ENCODE results near the gene RPGRIP1L. TPM values are rescaled to one million over a fixed set of nuclear protein-coding genes. Genes with fewer than 3 reads are reported as not detected.
"Not testable (repeated sequence)": the region's sequence is repeated elsewhere in the genome, so short reads cannot be mapped to it uniquely, and the experiment has no call there.

Gene RPGRIP1L
- total and polyA plus RNA-seq, 2 donors from 2014 or later = 4.3 to 10.2 TPM

GRCh38 chr16:53711390-53711789, 7.7 kb upstream of the RPGRIP1L start:
- H3K27ac ChIP-seq (ENCODE audit: low read depth in 2 of 2, low read length in 2 of 2) = no peak overlapping the region
- no peaks in the 10 kb centered on the region for H3K9me3 ChIP-seq (ENCODE audit: control insufficient read depth in 2 of 3, insufficient read depth in 1 of 3, low read length in 3 of 3)
- intact Hi-C loops (cut with DNase I) = no loop called here
- H3K4me3 ChIP-seq (ENCODE audit: low read length in 3 of 3) = no peak overlapping the region
- DNase-seq = no peak
- no peak for FAIRE-seq
- no peaks in the 10 kb centered on the region for H3K4me1 ChIP-seq (ENCODE audit: control insufficient read depth in 2 of 3, insufficient read depth in 2 of 3, low read depth in 1 of 3, low read length in 3 of 3)
- H3K36me3 ChIP-seq (ENCODE audit: control insufficient read depth in 2 of 3, insufficient read depth in 3 of 3, low read length in 3 of 3) = no peaks in the 10 kb centered on the region
- no peak overlapping the region for H3K9ac ChIP-seq (ENCODE audit: low read length in 3 of 3)
- H3K27me3 ChIP-seq (ENCODE audit: control insufficient read depth, insufficient read depth, low read length) = no peaks in the 10 kb centered on the region
- no peak for TF ChIP-seq CTCF (IDR thresholded peaks at IDR 0.05; ENCODE audit: borderline replicate concordance, extremely low read depth, insufficient read depth)

GRCh38 chr16:53708490-53708889, 4.8 kb upstream of the RPGRIP1L start:
- DNase-seq (no peak), FAIRE-seq (no peak)
- Histone ChIP-seq H3K9ac (ENCODE audit: low read length in 3 of 3) (no peak overlapping the region), H3K27ac (ENCODE audit: low read depth in 2 of 2, low read length in 2 of 2) (no peak overlapping the region), H3K27me3 (ENCODE audit: control insufficient read depth, insufficient read depth, low read length) (no peaks in the 10 kb centered on the region), H3K9me3 (ENCODE audit: control insufficient read depth in 2 of 3, insufficient read depth in 1 of 3, low read length in 3 of 3) (no peaks in the 10 kb centered on the region), H3K4me3 (ENCODE audit: low read length in 3 of 3) (no peak overlapping the region), H3K36me3 (ENCODE audit: control insufficient read depth in 2 of 3, insufficient read depth in 3 of 3, low read length in 3 of 3) (no peaks in the 10 kb centered on the region), H3K4me1 (ENCODE audit: control insufficient read depth in 2 of 3, insufficient read depth in 2 of 3, low read depth in 1 of 3, low read length in 3 of 3) (peaks cover 0 to 7% (median 2%) of the 10 kb centered on the region in 3 donors)
- TF ChIP-seq CTCF (IDR thresholded peaks at IDR 0.05; ENCODE audit: borderline replicate concordance, extremely low read depth, insufficient read depth) = no peak
- intact Hi-C loops (cut with DNase I) = no loop called here

GRCh38 chr16:53707671-53708070, 4.0 kb upstream of the RPGRIP1L start:
- Histone ChIP-seq H3K4me3 (ENCODE audit: low read length in 3 of 3) (no peak overlapping the region), H3K27ac (ENCODE audit: low read depth in 2 of 2, low read length in 2 of 2) (no peak overlapping the region), H3K4me1 (ENCODE audit: control insufficient read depth in 2 of 3, insufficient read depth in 2 of 3, low read depth in 1 of 3, low read length in 3 of 3) (peaks cover 0 to 10% (median 2%) of the 10 kb centered on the region in 3 donors), H3K9me3 (ENCODE audit: control insufficient read depth in 2 of 3, insufficient read depth in 1 of 3, low read length in 3 of 3) (no peaks in the 10 kb centered on the region), H3K9ac (ENCODE audit: low read length in 3 of 3) (no peak overlapping the region), H3K27me3 (ENCODE audit: control insufficient read depth, insufficient read depth, low read length) (no peaks in the 10 kb centered on the region), H3K36me3 (ENCODE audit: control insufficient read depth in 2 of 3, insufficient read depth in 3 of 3, low read length in 3 of 3) (no peaks in the 10 kb centered on the region)
- intact Hi-C loops (cut with DNase I) = no loop called here
- FAIRE-seq = no peak
- no peak for DNase-seq
- TF ChIP-seq CTCF (IDR thresholded peaks at IDR 0.05; ENCODE audit: borderline replicate concordance, extremely low read depth, insufficient read depth) = no peak

GRCh38 chr16:53704445-53704813, 770 bp upstream of the RPGRIP1L start:
- intact Hi-C loops (cut with DNase I) = no loop called here
- H3K36me3 ChIP-seq (ENCODE audit: control insufficient read depth in 2 of 3, insufficient read depth in 3 of 3, low read length in 3 of 3) = peaks cover 0 to 2% (median 0%) of the 10 kb centered on the region in 3 donors
- H3K9me3 ChIP-seq (ENCODE audit: control insufficient read depth in 2 of 3, insufficient read depth in 1 of 3, low read length in 3 of 3) = no peaks in the 10 kb centered on the region
- H3K4me1 ChIP-seq (ENCODE audit: control insufficient read depth in 2 of 3, insufficient read depth in 2 of 3, low read depth in 1 of 3, low read length in 3 of 3) = peaks cover 0 to 10% (median 2%) of the 10 kb centered on the region in 3 donors
- peak overlapping the region in 1 of 2 donors; percentile 74 for H3K27ac ChIP-seq (ENCODE audit: low read depth in 2 of 2, low read length in 2 of 2)
- H3K27me3 ChIP-seq (ENCODE audit: control insufficient read depth, insufficient read depth, low read length) = no peaks in the 10 kb centered on the region
- FAIRE-seq (no peak), DNase-seq (peak in 1 of 5 donors; percentile 13)
- peak overlapping the region; percentile 87 to 97 (median 94) for H3K9ac ChIP-seq (ENCODE audit: low read length in 3 of 3)
- TF ChIP-seq CTCF (IDR thresholded peaks at IDR 0.05; ENCODE audit: borderline replicate concordance, extremely low read depth, insufficient read depth) = no peak
- H3K4me3 ChIP-seq (ENCODE audit: low read length in 3 of 3) = peak overlapping the region; percentile 82 to 100 (median 95)

- H3K4me3 ChIP-seq (ENCODE audit: low read length in 3 of 3); H3K27me3 ChIP-seq (ENCODE audit: control insufficient read depth, insufficient read depth, low read length); H3K4me1 ChIP-seq (ENCODE audit: control insufficient read depth in 2 of 3, insufficient read depth in 2 of 3, low read depth in 1 of 3, low read length in 3 of 3); H3K9ac ChIP-seq (ENCODE audit: low read length in 3 of 3); FAIRE-seq; H3K9me3 ChIP-seq (ENCODE audit: control insufficient read depth in 2 of 3, insufficient read depth in 1 of 3, low read length in 3 of 3); H3K27ac ChIP-seq (ENCODE audit: low read depth in 2 of 2, low read length in 2 of 2); H3K36me3 ChIP-seq (ENCODE audit: control insufficient read depth in 2 of 3, insufficient read depth in 3 of 3, low read length in 3 of 3); intact Hi-C loops (cut with DNase I): not testable (repeated sequence)
- peak in 1 of 5 donors; percentile 67 for DNase-seq
Measured at GRCh38 chr16:53698271-53698670, 5.4 kb downstream of the RPGRIP1L start.
